Hypothalamus (tissue), 51 donors: ENCODE results near the gene KMT2E.
"Not testable (repeated sequence)": the region's sequence is repeated elsewhere in the genome, so short reads cannot be mapped to it uniquely, and the experiment has no call there.

Experiments
- DNase-seq, 51 donors: peaks; one replicate each; lab custom pipeline; 2025; lab: John Stamatoyannopoulos, UW

KMT2E gene

DNA sequence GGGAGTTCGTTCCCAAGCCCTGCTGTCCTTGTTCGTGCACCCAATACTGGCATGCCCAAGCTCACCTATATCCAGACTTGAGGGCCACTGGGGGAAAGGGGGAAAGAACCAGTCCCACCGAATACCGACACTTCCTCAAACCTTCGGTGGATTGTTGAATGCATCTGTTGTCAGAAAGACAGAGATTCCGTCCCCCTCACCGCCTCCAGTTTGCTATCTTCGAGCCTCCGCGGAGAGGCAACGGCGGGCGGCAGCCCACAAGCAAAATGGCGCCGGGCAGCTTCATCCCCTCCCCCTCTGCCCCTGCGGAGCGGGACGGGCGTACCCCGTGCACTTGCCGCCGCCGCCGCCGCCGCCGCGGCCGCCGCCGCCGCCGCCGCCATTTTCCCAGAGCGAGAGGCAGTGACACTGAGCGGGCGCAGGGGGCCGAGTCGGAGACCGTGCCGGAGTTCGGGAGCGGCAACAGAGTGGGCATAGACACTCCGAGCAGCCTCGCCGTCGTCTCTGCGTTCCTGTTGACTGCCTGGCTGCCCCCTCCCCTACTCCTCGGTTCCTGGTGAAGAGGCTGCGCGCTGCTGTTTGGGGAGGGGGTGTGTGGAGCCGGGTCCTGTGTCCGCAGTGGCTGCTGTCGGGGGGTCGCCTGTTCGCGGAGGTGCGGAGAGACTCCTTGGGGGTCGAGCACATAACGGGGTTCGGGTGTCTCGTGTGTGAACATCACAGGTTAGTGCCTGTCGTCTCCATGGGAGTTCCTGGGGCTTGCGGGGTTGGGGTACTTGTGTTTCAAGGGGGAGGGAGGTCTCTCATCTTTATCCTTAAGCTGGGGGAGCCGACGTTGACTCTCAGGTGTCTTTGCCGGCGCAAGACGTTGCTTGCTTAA, at the start of gene KMT2E:
Gene KMT2E, plus strand, starts transcription at position 390 of the 877 bp plus-strand sequence. CDS start 26,748 bp downstream, outside the sequence.
- peak; percentile 41 to 97 (median 82) for DNase-seq

DNA sequence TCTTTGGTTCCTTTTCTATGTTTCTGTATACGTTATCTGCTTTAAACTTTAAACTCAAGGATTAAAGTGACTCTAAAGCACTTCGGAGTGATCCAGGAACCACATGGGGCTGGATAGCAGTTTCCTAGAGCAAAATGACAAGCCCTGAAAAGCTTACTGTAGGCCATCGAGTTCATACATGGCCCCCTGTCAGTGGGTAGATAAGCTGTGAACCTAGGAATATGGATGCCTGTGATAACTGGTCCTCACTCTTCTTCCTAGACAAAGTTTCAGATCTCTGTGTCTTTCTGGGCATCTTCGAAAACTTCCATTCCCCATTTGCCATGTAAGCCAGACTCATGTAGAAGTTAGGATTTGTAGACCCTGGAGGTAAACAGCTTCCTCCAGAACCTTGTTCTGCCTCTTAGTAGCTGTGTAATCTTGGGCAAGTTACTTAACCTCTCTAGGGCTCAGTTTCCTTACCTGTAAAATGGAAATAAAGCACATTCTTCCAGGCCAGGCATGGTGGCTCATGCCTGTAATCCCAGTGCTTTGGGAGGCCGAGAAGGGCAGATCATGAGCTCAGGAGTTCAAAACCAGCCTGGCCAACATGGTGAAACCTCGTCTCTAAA, 49.3 kb upstream of the KMT2E start:
- no peak for DNase-seq

- DNase-seq: no peak
These were observed 48.0 kb upstream of the KMT2E start for GRCh38 chr7:104966022-104966421.

- DNase-seq: no peak
These were observed 46.9 kb upstream of the KMT2E start for GRCh38 chr7:104967088-104967487.

DNA sequence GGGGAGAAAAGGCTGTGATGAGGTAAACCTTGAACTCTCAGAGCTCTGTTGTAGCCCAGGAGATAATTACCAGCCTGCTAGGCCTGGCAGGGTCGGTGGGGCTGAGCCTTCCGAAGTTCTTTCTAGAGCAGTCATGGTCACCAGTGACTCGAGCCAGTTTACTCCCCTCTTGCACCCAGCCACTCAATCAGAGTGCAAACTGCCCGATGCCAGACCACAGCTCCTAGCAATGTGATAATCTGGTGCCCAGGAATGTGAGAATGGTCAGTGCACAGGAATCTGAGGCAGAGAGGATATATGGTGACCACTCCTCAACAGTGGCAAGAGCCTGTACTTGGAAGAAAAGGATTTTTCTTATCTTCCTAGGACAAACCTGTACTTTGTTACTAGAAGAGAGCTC, 46.4 kb upstream of the KMT2E start:
- DNase-seq: no peak

- no peak for DNase-seq
These were observed 45.4 kb upstream of the KMT2E start for GRCh38 chr7:104968648-104969047.

DNA sequence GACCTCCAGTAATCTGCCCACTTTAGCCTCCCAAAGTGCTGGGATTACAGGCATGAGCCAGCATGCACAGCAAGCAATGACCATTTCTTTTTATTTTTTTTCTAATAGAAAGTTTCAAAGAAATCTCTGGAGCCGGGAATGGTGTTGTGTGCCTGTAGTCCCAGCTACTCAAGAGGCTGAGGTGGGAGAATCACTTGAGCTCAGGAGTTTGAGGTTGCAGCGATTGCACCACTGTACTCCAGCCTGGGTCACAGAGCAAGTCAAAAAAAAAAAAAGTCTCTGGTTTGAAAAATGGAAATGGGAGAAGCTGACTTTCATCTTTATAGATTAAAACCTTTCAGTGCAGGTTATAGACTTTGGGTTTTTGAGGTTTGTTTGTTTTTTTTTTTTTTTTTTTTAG, 44.8 kb upstream of the KMT2E start:
- no peak for DNase-seq

- DNase-seq: peak in 1 of 51 donors; percentile 8
These were observed 42.5 kb upstream of the KMT2E start for GRCh38 chr7:104971290-104972071.

GRCh38 chr7:104972500-104972899, 41.5 kb upstream of the KMT2E start:
- no peak for DNase-seq

DNA sequence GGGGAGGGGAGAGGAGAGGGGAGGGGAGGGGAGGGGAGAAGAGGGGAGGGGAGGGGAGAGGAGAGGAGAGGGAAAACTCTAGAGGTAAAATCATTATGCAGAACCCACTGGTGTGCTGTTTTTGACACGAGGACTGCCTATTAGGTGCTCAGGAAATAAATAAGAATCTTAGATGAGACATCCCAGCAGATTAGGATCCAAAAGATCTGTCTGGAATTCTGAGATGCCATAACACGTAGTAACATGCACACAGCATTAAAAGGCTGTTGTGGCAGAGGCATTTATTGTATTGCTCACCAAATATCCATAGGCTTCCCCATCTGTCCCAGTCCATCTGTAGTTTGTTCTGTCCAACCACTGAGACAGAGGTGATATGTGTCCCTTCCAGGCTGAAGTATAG, 40.8 kb upstream of the KMT2E start:
- DNase-seq: no peak

DNA sequence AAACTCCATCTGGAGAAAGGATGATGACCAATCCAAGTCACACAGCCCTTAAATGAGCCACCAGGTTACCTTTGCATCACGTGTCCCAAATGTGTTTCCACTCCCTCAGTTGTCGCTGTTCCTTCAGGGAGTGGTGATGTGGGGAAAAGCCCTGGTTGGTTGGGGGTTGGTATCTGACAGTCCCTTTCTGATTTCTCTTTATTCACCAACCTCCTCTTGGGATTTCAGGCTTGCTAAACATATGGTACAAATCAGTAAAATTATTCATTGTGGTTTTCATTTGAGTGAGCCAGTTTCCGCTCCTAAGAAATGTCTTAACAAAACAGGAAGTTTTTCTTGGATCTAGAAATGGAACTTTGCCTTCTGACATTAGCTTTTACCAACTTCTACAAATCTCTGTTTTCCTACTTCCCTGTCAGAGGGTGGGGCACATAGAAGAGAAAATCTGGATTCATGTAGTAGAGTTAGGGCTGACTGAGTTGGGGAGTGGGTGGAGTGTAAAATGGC, 40.0 kb upstream of the KMT2E start:
- DNase-seq: no peak

GRCh38 chr7:104975553-104975952, 38.5 kb upstream of the KMT2E start:
- DNase-seq: not testable (repeated sequence)

- peak in 2 of 51 donors; percentile 23 to 45 for DNase-seq
These were observed 36.9 kb upstream of the KMT2E start for GRCh38 chr7:104976966-104977636.

- DNase-seq: peak in 4 of 51 donors; percentile 18 to 51 (median 26)
These were observed 35.5 kb upstream of the KMT2E start for GRCh38 chr7:104978460-104978859.

DNA sequence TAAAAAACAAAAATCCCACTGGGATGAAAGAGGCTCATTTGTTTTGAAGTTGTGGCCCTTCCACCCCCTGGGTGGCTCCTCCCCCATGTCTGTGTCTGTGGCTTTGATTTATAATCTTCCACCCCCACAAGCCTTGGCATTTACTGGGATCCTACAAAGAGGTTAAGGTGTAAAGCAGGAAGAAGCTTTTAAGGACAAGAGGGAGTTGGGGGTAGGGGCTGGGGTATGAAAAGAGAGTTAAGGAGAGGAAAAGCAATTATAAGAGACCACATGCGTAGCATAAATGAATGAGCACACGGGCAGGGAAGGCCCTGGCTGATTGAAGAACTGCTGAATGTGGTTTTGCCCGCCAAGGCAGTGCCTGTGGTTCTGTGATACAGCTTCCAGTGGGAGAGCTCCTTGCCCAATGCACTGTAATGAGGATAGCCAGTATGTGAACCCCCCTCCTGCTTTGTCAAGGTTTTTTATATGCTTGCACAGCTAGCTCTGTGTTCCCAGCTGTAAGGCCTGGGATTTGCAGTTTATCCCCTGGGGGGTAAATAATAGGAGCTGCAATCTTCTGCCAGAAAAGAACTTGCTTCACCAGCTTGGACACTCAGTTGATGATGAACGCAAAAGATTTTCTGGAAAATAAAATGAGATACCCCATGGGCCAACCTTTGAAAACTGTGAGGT, 34.7 kb upstream of the KMT2E start:
- DNase-seq: peak in 1 of 51 donors; percentile 26

DNA sequence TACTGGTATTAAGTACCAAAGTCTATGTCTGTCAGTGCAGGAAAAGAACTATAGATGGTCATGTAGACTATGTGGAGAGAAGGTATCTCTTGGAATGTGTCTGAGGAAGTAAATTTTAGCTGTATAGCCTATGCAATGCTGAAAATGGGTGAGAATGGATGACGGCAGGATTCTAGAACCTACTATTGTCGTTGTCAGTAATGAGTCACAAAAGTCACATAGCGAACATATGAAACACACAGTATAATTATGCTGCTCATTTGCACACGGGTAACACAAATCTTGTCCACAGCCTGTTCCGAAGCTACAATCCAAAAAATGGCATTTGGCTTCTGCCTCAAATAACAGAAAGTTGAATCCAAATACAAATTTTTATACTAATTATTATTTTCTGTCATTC, 33.6 kb upstream of the KMT2E start:
- DNase-seq: no peak

GRCh38 chr7:104980841-104981671, 32.9 kb upstream of the KMT2E start:
- DNase-seq: peak in 2 of 51 donors; percentile 15 to 47

- no peak for DNase-seq
These were observed 32.4 kb upstream of the KMT2E start for GRCh38 chr7:104981672-104982037.
